Measurements from ENCODE around the gene PDLIM3.
"Not testable (repeated sequence)": the region's sequence is repeated elsewhere in the genome, so short reads cannot be mapped to it uniquely, and the experiment has no call there.

Gene PDLIM3, protein sequence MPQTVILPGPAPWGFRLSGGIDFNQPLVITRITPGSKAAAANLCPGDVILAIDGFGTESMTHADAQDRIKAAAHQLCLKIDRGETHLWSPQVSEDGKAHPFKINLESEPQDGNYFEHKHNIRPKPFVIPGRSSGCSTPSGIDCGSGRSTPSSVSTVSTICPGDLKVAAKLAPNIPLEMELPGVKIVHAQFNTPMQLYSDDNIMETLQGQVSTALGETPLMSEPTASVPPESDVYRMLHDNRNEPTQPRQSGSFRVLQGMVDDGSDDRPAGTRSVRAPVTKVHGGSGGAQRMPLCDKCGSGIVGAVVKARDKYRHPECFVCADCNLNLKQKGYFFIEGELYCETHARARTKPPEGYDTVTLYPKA

DNA sequence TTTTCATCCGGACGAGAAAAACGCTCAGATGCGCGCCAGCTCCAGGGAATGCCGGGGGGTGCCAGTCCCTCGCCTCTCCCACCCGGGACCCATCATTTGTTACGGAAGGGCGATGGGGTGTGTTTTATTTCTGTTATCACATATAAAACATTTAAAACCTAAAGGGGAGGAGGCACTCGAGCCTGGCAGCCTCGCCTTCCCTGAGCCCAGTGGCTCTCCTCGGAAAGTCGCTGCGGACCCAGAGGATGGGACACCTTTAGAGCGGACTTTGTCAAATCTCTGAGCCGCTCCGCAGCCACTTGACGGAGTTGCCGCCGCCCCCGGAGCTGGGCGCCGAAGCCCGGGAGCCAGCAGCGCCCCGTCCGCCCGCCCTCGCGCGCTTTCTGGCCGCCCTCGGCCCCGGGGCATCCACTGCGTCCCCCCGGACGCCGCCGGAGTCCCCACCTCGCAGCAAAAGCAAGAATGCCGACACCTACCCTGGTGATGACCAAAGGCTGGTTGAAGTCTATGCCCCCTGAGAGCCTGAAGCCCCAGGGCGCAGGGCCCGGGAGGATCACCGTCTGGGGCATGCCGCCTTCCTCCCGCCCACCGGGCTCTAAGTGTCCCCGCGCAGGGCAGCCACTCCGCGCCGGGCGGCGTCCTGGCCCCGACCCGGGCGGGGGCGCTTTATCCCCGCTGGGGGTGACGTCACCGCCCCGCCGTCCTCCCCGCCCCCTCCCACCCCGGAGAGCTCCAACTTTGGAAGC is at the start of gene PDLIM3:
Gene PDLIM3 (minus strand): TSS at position 642 of the 746 bp plus-strand sequence. CDS start 73 bp downstream, at position 569.
- DNase-seq = no peak

GRCh38 chr4:185583813-185584212 is 48.5 kb upstream of the PDLIM3 start:
- no peak for DNase-seq

GRCh38 chr4:185582651-185583400 is 47.5 kb upstream of the PDLIM3 start:
- DNase-seq = no peak

GRCh38 chr4:185580699-185581098 is 45.4 kb upstream of the PDLIM3 start:
- no peak for DNase-seq

DNA sequence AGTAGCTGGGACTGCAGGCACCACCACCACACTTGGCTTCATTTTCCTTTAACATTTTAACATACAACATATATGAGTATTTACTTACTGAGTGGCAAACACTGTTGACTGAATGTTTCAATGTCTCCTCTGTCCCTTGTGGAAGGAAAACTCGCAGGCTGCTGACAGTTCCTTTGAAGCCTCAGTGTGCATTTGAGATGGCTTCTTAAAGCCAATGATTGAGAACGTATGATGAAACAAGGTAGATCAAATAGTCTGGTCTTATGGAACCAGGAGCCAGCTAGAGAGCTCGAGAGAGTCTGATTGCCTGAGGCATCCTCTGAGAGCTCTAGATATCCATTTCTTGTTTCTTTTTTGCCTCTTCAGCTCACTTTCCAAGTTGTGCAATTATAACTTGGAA is 43.0 kb upstream of the PDLIM3 start:
- no peak for DNase-seq

DNA sequence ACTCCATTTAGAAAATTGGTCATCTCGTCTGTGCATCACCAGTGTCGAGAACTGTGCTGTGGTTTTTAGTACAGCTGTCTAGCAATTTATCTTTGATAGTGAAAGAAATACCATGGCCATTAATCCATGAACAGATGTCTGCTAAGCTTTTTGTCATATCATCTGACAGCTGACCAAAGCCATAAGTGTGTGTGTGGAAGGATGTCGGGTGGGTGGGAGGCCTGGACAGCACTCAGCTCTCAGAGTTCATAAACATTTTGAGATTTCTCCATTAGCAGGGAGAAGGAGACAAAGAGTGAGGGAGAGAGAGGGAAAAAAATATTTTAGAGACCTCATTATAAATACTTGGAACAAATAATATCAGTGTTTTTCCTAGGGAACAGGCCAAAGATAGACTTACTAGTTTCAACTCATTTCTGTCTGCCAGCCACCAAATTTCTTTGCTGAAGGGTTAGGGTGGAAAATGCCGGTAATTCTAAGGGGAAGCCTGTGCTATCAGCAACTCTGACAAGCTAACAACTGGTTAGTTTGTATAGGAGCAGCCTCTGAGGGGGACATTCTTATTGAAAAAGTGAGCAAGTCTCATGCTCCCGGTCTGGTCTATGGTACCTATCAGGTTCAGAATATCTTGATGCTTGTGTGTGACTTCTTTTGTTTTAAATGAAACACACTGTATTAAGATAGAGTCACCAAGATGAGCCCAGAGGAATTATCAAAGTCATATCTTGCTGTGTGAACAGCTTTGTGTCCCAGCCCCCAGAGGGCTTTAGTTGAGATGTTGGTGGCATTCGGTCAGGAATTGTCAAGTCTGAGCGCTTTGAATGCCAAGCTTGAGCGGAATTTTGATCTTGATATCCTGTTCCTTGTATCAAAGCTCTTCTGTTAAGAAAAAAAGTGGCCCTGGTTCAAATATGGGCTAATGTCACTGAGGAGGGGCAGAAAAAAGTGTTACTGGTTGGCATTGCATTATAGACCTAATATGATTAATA is 41.9 kb upstream of the PDLIM3 start:
- DNase-seq = no peak

GRCh38 chr4:185576314-185576961 is 41.1 kb upstream of the PDLIM3 start:
- DNase-seq = no peak

- no peak for DNase-seq
These were observed 38.4 kb upstream of the PDLIM3 start for GRCh38 chr4:185573651-185574199.

- no peak for DNase-seq
These were observed 35.4 kb upstream of the PDLIM3 start for GRCh38 chr4:185570727-185571126.

DNA sequence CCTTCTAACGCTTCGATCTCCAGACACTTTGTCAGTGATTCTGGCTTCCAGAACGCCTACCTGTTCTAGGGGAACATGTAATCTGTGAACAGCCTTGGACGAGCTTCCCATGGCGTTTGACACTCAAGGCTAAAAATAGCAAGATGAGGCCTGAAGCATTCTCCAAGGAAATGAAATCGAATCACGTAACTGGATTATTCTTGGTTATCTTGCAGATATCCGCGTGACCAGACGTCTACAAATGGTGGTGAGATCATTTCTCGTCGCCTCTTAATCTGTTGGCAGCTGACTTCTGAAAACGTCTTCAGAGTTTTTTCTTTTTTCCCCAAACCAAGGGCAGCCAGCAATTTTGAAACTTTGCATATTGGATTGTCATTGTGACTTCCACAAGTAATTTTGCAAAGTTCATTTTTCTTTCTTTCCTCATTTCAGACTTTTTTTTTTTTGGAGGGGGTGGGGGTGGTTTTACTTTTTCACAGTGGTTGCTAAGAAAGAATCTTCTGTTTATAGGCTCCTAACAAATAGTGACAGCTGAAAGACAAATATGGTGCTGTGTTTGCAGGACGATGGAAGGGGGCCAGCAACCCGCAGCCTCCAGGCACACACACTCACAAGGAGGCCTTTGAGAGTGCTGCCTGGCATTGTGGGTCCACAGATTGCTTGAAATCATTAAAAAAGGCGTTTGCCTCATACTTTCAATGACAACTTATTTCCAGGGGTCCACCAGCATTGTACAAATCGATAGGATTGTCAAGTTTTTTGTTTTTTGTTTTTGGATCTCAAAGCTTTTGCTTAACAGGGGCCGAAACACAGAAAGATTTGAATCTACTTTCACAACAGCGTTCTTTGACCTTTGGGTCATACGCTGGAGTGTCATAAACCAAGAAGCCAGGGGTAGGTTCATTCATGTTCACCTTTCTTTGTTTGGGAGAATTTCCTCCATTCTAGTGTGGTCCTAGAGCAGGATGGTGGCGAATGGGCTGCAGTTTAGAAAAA is 32.4 kb upstream of the PDLIM3 start:
- no peak for DNase-seq

GRCh38 chr4:185566972-185567371 is 31.7 kb upstream of the PDLIM3 start:
- no peak for DNase-seq

DNA sequence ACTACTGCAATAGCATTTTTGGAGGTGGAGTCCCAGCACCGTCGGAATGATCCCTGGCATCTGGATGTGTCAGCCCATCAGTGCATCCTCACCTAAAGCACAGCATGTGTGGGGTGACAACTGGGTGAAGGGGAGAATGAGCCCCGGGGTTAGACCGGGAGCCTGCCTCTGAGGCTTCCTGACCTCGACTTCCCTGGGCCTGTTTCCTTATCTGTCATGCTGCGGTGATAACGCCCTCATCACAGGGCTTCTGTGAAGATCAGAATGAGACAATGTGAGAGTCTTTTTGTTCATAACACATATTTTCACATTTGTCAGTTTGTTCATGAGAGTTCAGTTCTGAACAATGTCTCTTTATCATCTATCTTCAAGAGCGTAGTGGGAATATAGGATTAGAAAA is 31.1 kb upstream of the PDLIM3 start:
- no peak for DNase-seq

DNA sequence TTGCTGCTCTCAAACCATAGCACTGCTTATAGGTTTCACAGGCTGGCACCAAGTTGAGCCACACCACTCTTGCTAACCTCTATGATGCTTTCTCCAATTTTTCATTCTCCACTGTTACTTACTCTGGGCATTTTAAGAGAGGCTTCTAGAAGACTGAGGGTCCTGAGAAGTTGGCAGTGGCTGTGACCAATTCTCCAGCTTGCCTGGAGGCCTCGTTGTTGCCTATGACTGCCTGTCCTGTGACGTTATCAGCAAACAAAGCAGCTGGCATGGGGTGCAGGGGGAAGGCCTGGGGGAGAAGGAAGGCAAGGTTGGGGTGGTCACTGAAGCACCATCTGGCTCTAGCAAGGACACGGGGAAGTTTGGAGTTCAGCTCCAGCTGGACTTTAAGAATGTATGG is 30.4 kb upstream of the PDLIM3 start:
- no peak for DNase-seq

DNA sequence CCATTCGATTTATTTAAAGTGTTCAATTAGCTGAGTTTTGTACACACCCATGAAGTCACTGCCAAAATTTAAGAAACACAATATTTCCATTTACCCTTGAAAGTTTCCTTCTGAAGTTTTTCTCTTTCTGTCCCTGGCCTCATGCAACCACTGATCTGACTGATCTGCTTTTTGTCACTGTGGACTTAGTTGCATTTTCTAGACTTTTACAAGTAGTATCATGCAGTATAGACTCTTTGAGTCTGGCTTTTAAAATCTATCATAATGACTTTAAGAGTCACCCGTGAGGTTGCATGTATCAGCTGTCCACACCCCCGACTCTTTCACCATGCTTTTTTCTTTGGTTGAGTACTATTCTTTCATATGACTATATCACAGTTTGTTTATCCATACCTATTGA is 29.0 kb upstream of the PDLIM3 start:
- no peak for DNase-seq

- no peak for DNase-seq
These were observed 27.2 kb upstream of the PDLIM3 start for GRCh38 chr4:185562531-185562930.

DNA sequence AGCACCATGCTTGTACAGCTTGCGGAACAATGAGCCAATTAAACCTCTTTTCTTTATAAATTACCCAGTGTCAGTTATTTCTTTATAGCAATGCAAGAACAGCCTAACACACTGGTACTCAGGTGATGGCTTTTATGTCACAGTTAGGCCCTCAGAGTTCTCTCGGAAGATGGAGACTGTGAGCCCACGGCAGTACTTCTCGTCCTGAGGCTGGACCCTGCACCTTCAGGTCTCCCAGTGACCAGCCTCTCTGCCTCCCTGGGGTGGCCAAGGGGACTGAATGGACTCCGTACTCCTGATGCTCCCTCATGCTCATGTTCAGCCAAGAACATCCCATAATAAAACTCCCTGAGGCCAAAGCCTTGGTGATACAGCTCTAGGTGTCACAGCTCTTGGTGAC is 25.0 kb upstream of the PDLIM3 start:
- no peak for DNase-seq

DNA sequence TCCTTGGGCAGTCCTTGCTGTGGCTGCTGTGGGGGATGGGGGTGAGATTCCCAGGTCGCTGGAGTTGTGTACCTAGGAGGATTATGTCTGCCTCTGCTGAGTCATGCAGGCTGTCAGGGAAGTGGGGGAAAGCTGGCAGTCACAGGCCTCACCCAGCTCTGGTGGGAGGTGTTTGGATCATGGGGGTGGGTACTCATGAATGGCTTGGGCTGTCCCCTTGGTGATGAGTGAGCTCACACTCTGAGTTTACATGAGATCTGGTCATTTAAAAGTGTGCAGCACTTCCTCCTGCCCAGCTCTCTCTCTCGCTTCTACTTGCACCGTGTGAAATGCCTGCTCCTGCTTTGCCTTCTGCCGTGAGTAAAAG is 24.6 kb upstream of the PDLIM3 start:
- DNase-seq = no peak

- not testable (repeated sequence) for DNase-seq
These were observed 24.1 kb upstream of the PDLIM3 start for GRCh38 chr4:185559251-185559914.

- DNase-seq = no peak
These were observed 19.2 kb upstream of the PDLIM3 start for GRCh38 chr4:185554365-185555126.
